WERI-Rb-1 (cell line): Measurements from ENCODE around the gene CNOT3.

Experiments used
- DNase-seq: peaks from one replicate; pipeline ENCODE4 v3.0.0-alpha.2; 2020
- H3K27ac ChIP-seq: fragments of 250-450 bp; sonication (Bioruptor Pico); 2 replicates; pipeline ENCODE4 v1.5.1; 2020; ENCODE audit warnings: mild to moderate bottlenecking, moderate library complexity
- H3K27me3 ChIP-seq: fragments of 250-450 bp; sonication (Bioruptor Pico); 2 replicates; pipeline ENCODE4 v1.5.1; 2021; ENCODE audit warnings: mild to moderate bottlenecking, low read depth, moderate library complexity; ENCODE audit not compliant: insufficient read depth, severe bottlenecking
- H3K36me3 ChIP-seq: fragments of 250-450 bp; sonication (Bioruptor Pico); 2 replicates; pipeline ENCODE4 v1.5.1; 2020; ENCODE audit warnings: mild to moderate bottlenecking, moderate library complexity
- H3K4me3 ChIP-seq: 2 replicates; pipeline ENCODE4 v1.5.1; 2011; ENCODE audit warnings: low read depth, mild to moderate bottlenecking, control low read depth, low read length
- H3K9me3 ChIP-seq: fragments of 250-450 bp; sonication (Bioruptor Pico); 2 replicates; pipeline ENCODE4 v1.5.1; 2021; ENCODE audit warnings: mild to moderate bottlenecking, moderate library complexity; ENCODE audit not compliant: severe bottlenecking
- TF ChIP-seq, protein P1 (sequence below): IDR thresholded peaks from 2 replicates; pipeline ENCODE4 v1.5.1; 2011; ENCODE audit warnings: low read depth, mild to moderate bottlenecking, control low read depth, inconsistent platforms, low read length

CNOT3 gene

GRCh38 chr19:54142166-54142780, 4.7 kb downstream of the CNOT3 start:
- peaks cover 87% of the 10 kb centered on the region for H3K36me3 ChIP-seq
- TF ChIP-seq, protein P1, sequence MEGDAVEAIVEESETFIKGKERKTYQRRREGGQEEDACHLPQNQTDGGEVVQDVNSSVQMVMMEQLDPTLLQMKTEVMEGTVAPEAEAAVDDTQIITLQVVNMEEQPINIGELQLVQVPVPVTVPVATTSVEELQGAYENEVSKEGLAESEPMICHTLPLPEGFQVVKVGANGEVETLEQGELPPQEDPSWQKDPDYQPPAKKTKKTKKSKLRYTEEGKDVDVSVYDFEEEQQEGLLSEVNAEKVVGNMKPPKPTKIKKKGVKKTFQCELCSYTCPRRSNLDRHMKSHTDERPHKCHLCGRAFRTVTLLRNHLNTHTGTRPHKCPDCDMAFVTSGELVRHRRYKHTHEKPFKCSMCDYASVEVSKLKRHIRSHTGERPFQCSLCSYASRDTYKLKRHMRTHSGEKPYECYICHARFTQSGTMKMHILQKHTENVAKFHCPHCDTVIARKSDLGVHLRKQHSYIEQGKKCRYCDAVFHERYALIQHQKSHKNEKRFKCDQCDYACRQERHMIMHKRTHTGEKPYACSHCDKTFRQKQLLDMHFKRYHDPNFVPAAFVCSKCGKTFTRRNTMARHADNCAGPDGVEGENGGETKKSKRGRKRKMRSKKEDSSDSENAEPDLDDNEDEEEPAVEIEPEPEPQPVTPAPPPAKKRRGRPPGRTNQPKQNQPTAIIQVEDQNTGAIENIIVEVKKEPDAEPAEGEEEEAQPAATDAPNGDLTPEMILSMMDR: no peak
- no peak overlapping the region for H3K27ac ChIP-seq
- no peaks in the 10 kb centered on the region for H3K27me3 ChIP-seq
- no peak for DNase-seq
- no peaks in the 10 kb centered on the region for H3K9me3 ChIP-seq
- H3K4me3 ChIP-seq: no peak overlapping the region

GRCh38 chr19:54145541-54146158, 8.1 kb downstream of the CNOT3 start:
- H3K36me3 ChIP-seq: peaks cover 91% of the 10 kb centered on the region
- H3K4me3 ChIP-seq: no peak overlapping the region
- TF ChIP-seq, protein P1: no peak
- H3K27ac ChIP-seq: no peak overlapping the region
- H3K27me3 ChIP-seq: no peaks in the 10 kb centered on the region
- H3K9me3 ChIP-seq: no peaks in the 10 kb centered on the region
- DNase-seq: no peak

GRCh38 chr19:54147676-54148075, 10.1 kb downstream of the CNOT3 start:
- Histone ChIP-seq H3K4me3 (no peak overlapping the region), H3K27ac (no peak overlapping the region), H3K27me3 (no peaks in the 10 kb centered on the region), H3K9me3 (no peaks in the 10 kb centered on the region), H3K36me3 (peaks cover 92% of the 10 kb centered on the region)
- no peak for DNase-seq
- TF ChIP-seq, protein P1: no peak

DNA sequence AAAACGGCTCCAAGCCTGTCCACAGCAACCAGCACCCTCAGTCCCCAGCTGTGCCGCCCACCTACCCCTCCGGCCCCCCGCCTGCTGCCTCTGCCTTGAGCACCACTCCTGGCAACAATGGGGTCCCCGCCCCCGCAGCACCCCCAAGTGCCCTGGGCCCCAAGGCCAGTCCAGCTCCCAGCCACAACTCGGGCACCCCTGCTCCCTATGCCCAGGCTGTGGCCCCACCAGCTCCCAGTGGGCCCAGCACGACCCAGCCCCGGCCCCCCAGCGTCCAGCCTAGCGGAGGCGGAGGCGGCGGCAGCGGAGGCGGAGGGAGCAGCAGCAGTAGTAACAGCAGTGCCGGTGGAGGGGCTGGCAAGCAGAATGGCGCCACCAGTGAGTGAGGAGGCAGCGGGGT, 10.6 kb downstream of the CNOT3 start:
- Histone ChIP-seq H3K27ac (no peak overlapping the region), H3K36me3 (peaks cover 93% of the 10 kb centered on the region), H3K27me3 (no peaks in the 10 kb centered on the region), H3K4me3 (no peak overlapping the region), H3K9me3 (no peaks in the 10 kb centered on the region)
- TF ChIP-seq, protein P1: no peak
- no peak for DNase-seq

DNA sequence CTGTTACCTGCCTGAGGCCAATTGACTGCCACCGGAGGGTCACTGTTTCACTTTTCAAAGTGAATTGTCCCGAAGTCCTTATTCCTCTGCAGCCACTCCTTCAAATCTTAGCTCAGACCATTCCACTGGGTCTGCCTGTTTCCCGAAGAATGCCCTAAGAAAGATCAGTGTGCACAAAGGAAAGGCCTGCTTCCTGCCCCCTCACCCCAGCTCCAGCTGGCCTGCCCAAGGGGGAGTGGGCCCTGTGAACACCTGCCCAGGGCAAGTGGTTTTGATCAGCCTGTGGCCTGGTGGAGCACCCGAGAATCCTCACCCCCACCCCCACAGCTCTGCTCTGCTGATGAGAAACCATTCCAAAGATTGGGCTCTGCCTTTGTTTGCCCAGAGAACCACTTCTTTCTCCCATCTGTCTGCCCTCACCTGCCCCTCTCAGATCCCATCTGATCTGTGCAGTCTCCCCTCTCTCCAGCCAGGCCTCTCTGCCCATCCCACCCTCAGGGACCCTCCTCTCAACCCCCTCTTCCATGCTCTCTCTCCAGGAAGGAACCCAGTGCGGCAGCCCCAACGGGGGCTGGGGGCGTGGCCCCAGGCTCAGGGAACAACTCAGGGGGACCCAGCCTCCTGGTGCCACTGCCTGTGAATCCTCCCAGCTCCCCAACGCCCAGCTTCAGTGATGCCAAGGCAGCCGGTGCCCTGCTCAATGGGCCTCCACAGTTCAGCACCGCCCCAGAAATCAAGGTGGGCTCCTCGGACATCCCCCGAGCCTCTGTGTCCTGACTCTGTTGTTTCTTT, 11.7 kb downstream of the CNOT3 start:
- no peak for DNase-seq
- Histone ChIP-seq H3K27me3 (no peaks in the 10 kb centered on the region), H3K9me3 (no peaks in the 10 kb centered on the region), H3K27ac (no peak overlapping the region), H3K36me3 (peaks cover 93% of the 10 kb centered on the region), H3K4me3 (no peak overlapping the region)
- TF ChIP-seq, protein P1: no peak
